Nephron (organoid): Measurements from ENCODE around the gene PELI2.

Experiments
- H3K27ac Mint-ChIP-seq, 3 experiments: 2 replicates each; pipeline ENCODE4 v1.8.0; 2020; ENCODE audit warnings: mixed read lengths in 3 of 3, mild to moderate bottlenecking in 2 of 3, moderate library complexity in 1 of 3
- H3K27me3 Mint-ChIP-seq: 2 replicates; pipeline ENCODE4 v1.8.0; 2021; ENCODE audit warnings: low read depth, mild to moderate bottlenecking, moderate library complexity, mixed read lengths
- H3K36me3 Mint-ChIP-seq: 2 replicates; pipeline ENCODE4 v1.8.0; 2020; ENCODE audit warnings: low read depth, mixed read lengths
- H3K4me1 Mint-ChIP-seq: 2 replicates; pipeline ENCODE4 v1.8.0; 2020; ENCODE audit warnings: mixed read lengths
- H3K4me3 Mint-ChIP-seq, 3 experiments: 2 replicates each; pipeline ENCODE4 v1.8.0; 2020; ENCODE audit warnings: mild to moderate bottlenecking in 3 of 3, mixed read lengths in 3 of 3, moderate library complexity in 2 of 3
- H3K9me3 Mint-ChIP-seq: 2 replicates; pipeline ENCODE4 v1.8.0; 2020; ENCODE audit warnings: mixed read lengths
- CTCF ChIP-seq, 3 experiments: fragments of 200-600 bp; sonication (generic); IDR thresholded peaks; one replicate each; pipeline ENCODE4 v1.5.0; 2021; ENCODE audit warnings: antibody characterized with exemption in 3 of 3; ENCODE audit not compliant: unreplicated experiment in 3 of 3

The PELI2 gene

GRCh38 chr14:56153267-56153666 lies 35.1 kb downstream of the PELI2 start:
- H3K4me1 Mint-ChIP-seq: no peaks in the 10 kb centered on the region
- H3K27me3 Mint-ChIP-seq: no peaks in the 10 kb centered on the region
- TF ChIP-seq CTCF (IDR thresholded peaks at IDR 0.05; ENCODE audit: unreplicated experiment in 3 of 3): no peak
- peaks cover 3% of the 10 kb centered on the region for H3K36me3 Mint-ChIP-seq
- H3K9me3 Mint-ChIP-seq: no peaks in the 10 kb centered on the region
- H3K4me3 Mint-ChIP-seq: no peak overlapping the region
- no peak overlapping the region for H3K27ac Mint-ChIP-seq

GRCh38 chr14:56154321-56154720 lies 36.1 kb downstream of the PELI2 start:
- Mint-ChIP-seq H3K36me3 (peaks cover 3% of the 10 kb centered on the region), H3K27me3 (no peaks in the 10 kb centered on the region), H3K4me1 (no peaks in the 10 kb centered on the region), H3K9me3 (no peaks in the 10 kb centered on the region), H3K4me3 (no peak overlapping the region), H3K27ac (no peak overlapping the region)
- no peak for TF ChIP-seq CTCF (IDR thresholded peaks at IDR 0.05; ENCODE audit: unreplicated experiment in 3 of 3)

- no peaks in the 10 kb centered on the region for H3K27me3 Mint-ChIP-seq
- no peaks in the 10 kb centered on the region for H3K9me3 Mint-ChIP-seq
- H3K4me1 Mint-ChIP-seq: no peaks in the 10 kb centered on the region
- no peak overlapping the region for H3K27ac Mint-ChIP-seq
- no peak for TF ChIP-seq CTCF (IDR thresholded peaks at IDR 0.05; ENCODE audit: unreplicated experiment in 3 of 3)
- no peak overlapping the region for H3K4me3 Mint-ChIP-seq
- H3K36me3 Mint-ChIP-seq: peaks cover 2% of the 10 kb centered on the region
These were observed 37.9 kb downstream of the PELI2 start for GRCh38 chr14:56156096-56156495.

- H3K4me3 Mint-ChIP-seq: no peak overlapping the region
- H3K9me3 Mint-ChIP-seq: peaks cover 18% of the 10 kb centered on the region
- H3K4me1 Mint-ChIP-seq: no peaks in the 10 kb centered on the region
- TF ChIP-seq CTCF (IDR thresholded peaks at IDR 0.05; ENCODE audit: unreplicated experiment in 3 of 3): no peak
- H3K27ac Mint-ChIP-seq: no peak overlapping the region
- peaks cover 17% of the 10 kb centered on the region for H3K36me3 Mint-ChIP-seq
- H3K27me3 Mint-ChIP-seq: no peaks in the 10 kb centered on the region
These were observed 40.9 kb downstream of the PELI2 start for GRCh38 chr14:56159066-56159465.

GRCh38 chr14:56160088-56160487 lies 41.9 kb downstream of the PELI2 start:
- H3K4me1 Mint-ChIP-seq: no peaks in the 10 kb centered on the region
- no peak overlapping the region for H3K27ac Mint-ChIP-seq
- no peaks in the 10 kb centered on the region for H3K27me3 Mint-ChIP-seq
- peaks cover 28% of the 10 kb centered on the region for H3K36me3 Mint-ChIP-seq
- no peak overlapping the region for H3K4me3 Mint-ChIP-seq
- TF ChIP-seq CTCF (IDR thresholded peaks at IDR 0.05; ENCODE audit: unreplicated experiment in 3 of 3): no peak
- H3K9me3 Mint-ChIP-seq: peaks cover 29% of the 10 kb centered on the region

- no peaks in the 10 kb centered on the region for H3K4me1 Mint-ChIP-seq
- no peaks in the 10 kb centered on the region for H3K27me3 Mint-ChIP-seq
- no peak overlapping the region for H3K27ac Mint-ChIP-seq
- H3K36me3 Mint-ChIP-seq: peaks cover 41% of the 10 kb centered on the region
- TF ChIP-seq CTCF (IDR thresholded peaks at IDR 0.05; ENCODE audit: unreplicated experiment in 3 of 3): no peak
- H3K4me3 Mint-ChIP-seq: no peak overlapping the region
- H3K9me3 Mint-ChIP-seq: peaks cover 41% of the 10 kb centered on the region
These were observed 43.4 kb downstream of the PELI2 start for GRCh38 chr14:56161658-56162057.
